Fibroblast of lung (primary cell): ENCODE measurements around the gene AKR1B15. TPM values are rescaled to one million over a fixed set of nuclear protein-coding genes. Genes with fewer than 3 reads are reported as not detected.
A peak's percentile ranks its signal among the peaks of the same experiment; 100 is the strongest.

Experiments used
- DNase-seq, 2 donors: peaks; one replicate each; pipeline versions ENCODE4 v3.0.0 to v3.0.0-alpha.2; 2010; ENCODE audit warnings: low read depth in 2 of 2
- H2AFZ ChIP-seq: 2 replicates; pipeline ENCODE4 v1.5.1; 2012; ENCODE audit warnings: low read length, control low read depth, inconsistent platforms
- H3K27ac ChIP-seq: 2 replicates; pipeline ENCODE4 v1.5.1; 2011; ENCODE audit warnings: low read length, control low read depth; ENCODE audit not compliant: insufficient read depth
- H3K27me3 ChIP-seq: 2 replicates; pipeline ENCODE4 v1.5.1; 2011; ENCODE audit warnings: mild to moderate bottlenecking, low read length; ENCODE audit not compliant: control insufficient read depth, insufficient read depth
- H3K36me3 ChIP-seq: 2 replicates; pipeline ENCODE4 v1.5.1; 2011; ENCODE audit warnings: low read length; ENCODE audit not compliant: control insufficient read depth, insufficient read depth
- H3K4me1 ChIP-seq: 2 replicates; pipeline ENCODE4 v1.5.1; 2011; ENCODE audit warnings: low read length; ENCODE audit not compliant: control insufficient read depth, insufficient read depth; ENCODE audit errors: extremely low read depth
- H3K4me2 ChIP-seq: 2 replicates; pipeline ENCODE4 v1.5.1; 2011; ENCODE audit warnings: low read length, control low read depth; ENCODE audit not compliant: insufficient read depth; ENCODE audit errors: extremely low read depth
- H3K4me3 ChIP-seq, 4 experiments: fragments of 200-600 bp in 1 of 4; sonication (generic) in 1 of 4; replicated peaks in 1 of 4; 2 replicates each; pipeline ENCODE4 v1.5.1; 2011 to 2016; ENCODE audit warnings: low read length in 4 of 4, low read depth in 3 of 4, mild to moderate bottlenecking in 3 of 4, control low read depth in 2 of 4, inconsistent platforms in 1 of 4, mixed read lengths in 1 of 4; ENCODE audit not compliant: insufficient read depth in 1 of 4; ENCODE audit errors: control extremely low read depth in 1 of 4
- H3K79me2 ChIP-seq: 2 replicates; pipeline ENCODE4 v1.5.1; 2012; ENCODE audit warnings: mild to moderate bottlenecking, low read length, inconsistent platforms; ENCODE audit not compliant: control insufficient read depth, insufficient read depth
- H3K9ac ChIP-seq: 2 replicates; pipeline ENCODE4 v1.5.1; 2011; ENCODE audit warnings: mild to moderate bottlenecking, low read length, control low read depth; ENCODE audit not compliant: insufficient read depth
- H3K9me3 ChIP-seq: 2 replicates; pipeline ENCODE4 v1.5.1; 2012; ENCODE audit warnings: low read depth, low read length; ENCODE audit not compliant: control insufficient read depth, insufficient read depth
- H4K20me1 ChIP-seq: 2 replicates; pipeline ENCODE4 v1.5.1; 2011; ENCODE audit warnings: low read length; ENCODE audit not compliant: control insufficient read depth, insufficient read depth; ENCODE audit errors: extremely low read depth
- EZH2 ChIP-seq: IDR thresholded peaks from 2 replicates; pipeline ENCODE4 v1.5.1; 2012; ENCODE audit warnings: low read length, control low read depth, mild to moderate bottlenecking; ENCODE audit errors: missing control alignments
- polyA minus RNA-seq: library from RNA; depleted of rRNA, polyadenylated mRNA; stranded (reverse); fragments of >200 nt; gene quantifications from 2 replicates; pipeline ENCODE4 v1.2.3, GENCODE V29; 2011; ENCODE audit warnings: low replicate concordance
- polyA plus RNA-seq, 2 donors: library from polyadenylated mRNA; depleted of rRNA in 1 of 2; stranded (reverse) in 1 of 2; unstranded in 1 of 2; fragments of >200 nt; gene quantifications; 2 replicates each; pipeline ENCODE4 v1.2.1, GENCODE V29; 2011 to 2012; ENCODE audit warnings: missing spikeins in 1 of 2
- total RNA-seq: library from RNA; depleted of rRNA; stranded (reverse); fragments of >200 nt; gene quantifications from 2 replicates; pipeline ENCODE4 v1.2.1, GENCODE V29; 2014
- TF ChIP-seq, protein P1 (sequence below), 2 donors: IDR thresholded peaks in 1 of 2; conservative IDR thresholded peaks in 1 of 2; 1 replicate in 1 of 2; 2 replicates in 1 of 2; pipeline ENCODE4 v1.5.1; 2011 to 2012; ENCODE audit warnings: low read length in 2 of 2, control low read depth in 1 of 2, inconsistent platforms in 1 of 2, low read depth in 1 of 2, mild to moderate bottlenecking in 1 of 2

AKR1B15 gene
- not detected in 2 replicates for total RNA-seq
- not detected in 2 replicates for polyA plus RNA-seq
- polyA plus RNA-seq (2012): not detected in 2 replicates
- not detected in 2 replicates for polyA minus RNA-seq

GRCh38 chr7:134548877-134549276 is at the start of gene AKR1B15:
TSS of gene AKR1B15 (plus strand) at chr7:134549110. CDS start at chr7:134564620, 15,510 bp downstream.
- H3K36me3 ChIP-seq: no peaks in the 10 kb centered on the region
- no peak for DNase-seq
- H4K20me1 ChIP-seq: no peaks in the 10 kb centered on the region
- TF ChIP-seq, protein P1, sequence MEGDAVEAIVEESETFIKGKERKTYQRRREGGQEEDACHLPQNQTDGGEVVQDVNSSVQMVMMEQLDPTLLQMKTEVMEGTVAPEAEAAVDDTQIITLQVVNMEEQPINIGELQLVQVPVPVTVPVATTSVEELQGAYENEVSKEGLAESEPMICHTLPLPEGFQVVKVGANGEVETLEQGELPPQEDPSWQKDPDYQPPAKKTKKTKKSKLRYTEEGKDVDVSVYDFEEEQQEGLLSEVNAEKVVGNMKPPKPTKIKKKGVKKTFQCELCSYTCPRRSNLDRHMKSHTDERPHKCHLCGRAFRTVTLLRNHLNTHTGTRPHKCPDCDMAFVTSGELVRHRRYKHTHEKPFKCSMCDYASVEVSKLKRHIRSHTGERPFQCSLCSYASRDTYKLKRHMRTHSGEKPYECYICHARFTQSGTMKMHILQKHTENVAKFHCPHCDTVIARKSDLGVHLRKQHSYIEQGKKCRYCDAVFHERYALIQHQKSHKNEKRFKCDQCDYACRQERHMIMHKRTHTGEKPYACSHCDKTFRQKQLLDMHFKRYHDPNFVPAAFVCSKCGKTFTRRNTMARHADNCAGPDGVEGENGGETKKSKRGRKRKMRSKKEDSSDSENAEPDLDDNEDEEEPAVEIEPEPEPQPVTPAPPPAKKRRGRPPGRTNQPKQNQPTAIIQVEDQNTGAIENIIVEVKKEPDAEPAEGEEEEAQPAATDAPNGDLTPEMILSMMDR (conservative IDR thresholded peaks at IDR 0.05 in 1 of 2, IDR thresholded peaks at IDR 0.05 in 1 of 2; ENCODE audit: low read depth in 1 of 2, low read length in 2 of 2): no peak
- no peak for TF ChIP-seq EZH2
- no peak within 1 kb of the TSS for H3K9ac ChIP-seq
- peak within 1 kb of the TSS in 1 of 4 experiments; percentile 50 for H3K4me3 ChIP-seq
- H3K4me1 ChIP-seq: no peaks in the 10 kb centered on the region
- H3K27me3 ChIP-seq: peaks cover 2% of the 10 kb centered on the region
- no peaks in the 10 kb centered on the region for H3K9me3 ChIP-seq
- no peak within 1 kb of the TSS for H3K27ac ChIP-seq
- no peak within 1 kb of the TSS for H3K4me2 ChIP-seq
- no peaks in the 10 kb centered on the region for H3K79me2 ChIP-seq
- H2AFZ ChIP-seq: no peak within 1 kb of the TSS

- no peak for TF ChIP-seq EZH2
- TF ChIP-seq, protein P1 (conservative IDR thresholded peaks at IDR 0.05 in 1 of 2, IDR thresholded peaks at IDR 0.05 in 1 of 2; ENCODE audit: low read depth in 1 of 2, low read length in 2 of 2): no peak
- H3K4me3 ChIP-seq: no peak overlapping the region
- H3K27me3 ChIP-seq: no peaks in the 10 kb centered on the region
- no peaks in the 10 kb centered on the region for H4K20me1 ChIP-seq
- no peaks in the 10 kb centered on the region for H3K9me3 ChIP-seq
- H3K4me1 ChIP-seq: peaks cover 2% of the 10 kb centered on the region
- no peak overlapping the region for H2AFZ ChIP-seq
- no peaks in the 10 kb centered on the region for H3K36me3 ChIP-seq
- DNase-seq: no peak
- no peak overlapping the region for H3K9ac ChIP-seq
- no peak overlapping the region for H3K4me2 ChIP-seq
- H3K79me2 ChIP-seq: no peaks in the 10 kb centered on the region
- no peak overlapping the region for H3K27ac ChIP-seq
Observed at GRCh38 chr7:134500406-134500805, 48.5 kb upstream of the AKR1B15 start.

GRCh38 chr7:134500982-134501381 is 47.9 kb upstream of the AKR1B15 start:
- TF ChIP-seq EZH2: no peak
- TF ChIP-seq, protein P1 (conservative IDR thresholded peaks at IDR 0.05 in 1 of 2, IDR thresholded peaks at IDR 0.05 in 1 of 2; ENCODE audit: low read depth in 1 of 2, low read length in 2 of 2): no peak
- no peak overlapping the region for H2AFZ ChIP-seq

More at GRCh38 chr7:134500982-134501381, 47.9 kb upstream of the AKR1B15 start:
- peaks cover 2% of the 10 kb centered on the region for H3K4me1 ChIP-seq
- H3K36me3 ChIP-seq: no peaks in the 10 kb centered on the region
- no peak overlapping the region for H3K9ac ChIP-seq
- no peaks in the 10 kb centered on the region for H3K79me2 ChIP-seq
- no peaks in the 10 kb centered on the region for H4K20me1 ChIP-seq
- no peaks in the 10 kb centered on the region for H3K9me3 ChIP-seq
- no peak overlapping the region for H3K4me2 ChIP-seq
- H3K4me3 ChIP-seq: no peak overlapping the region
- no peak for DNase-seq
- no peak overlapping the region for H3K27ac ChIP-seq
- no peaks in the 10 kb centered on the region for H3K27me3 ChIP-seq
